GM12892 (cell line): Measurements from ENCODE around the gene AOAH.

ENCODE experiments used
- POLR2AphosphoS5 ChIP-seq: IDR thresholded peaks from 2 replicates; pipeline ENCODE4 v1.6.1; 2011; ENCODE audit warnings: low read depth, low read length, control low read depth
- TAF1 ChIP-seq: IDR thresholded peaks from 2 replicates; pipeline ENCODE4 v1.6.1; 2011; ENCODE audit warnings: low read depth, mild to moderate bottlenecking, control low read depth, low read length, borderline replicate concordance

GRCh38 chr7:36497775-36498174 is 226.5 kb downstream of the AOAH start:
- TF ChIP-seq POLR2AphosphoS5 (no peak), TAF1 (no peak)
